GM10847 (cell line): ENCODE measurements around the gene MAN2C1.

Experiments used
- POLR2A ChIP-seq: IDR thresholded peaks from 2 replicates; pipeline ENCODE4 v1.6.1; 2011; ENCODE audit not compliant: insufficient read length; ENCODE audit errors: extremely low read depth

The MAN2C1 gene

GRCh38 chr15:75364881-75365280, 3.5 kb downstream of the MAN2C1 start:
- TF ChIP-seq POLR2A: no peak

- no peak for TF ChIP-seq POLR2A
Observed at GRCh38 chr15:75363786-75364185, 4.6 kb downstream of the MAN2C1 start.

- no peak for TF ChIP-seq POLR2A
Observed at GRCh38 chr15:75362642-75363249, 5.7 kb downstream of the MAN2C1 start.

DNA sequence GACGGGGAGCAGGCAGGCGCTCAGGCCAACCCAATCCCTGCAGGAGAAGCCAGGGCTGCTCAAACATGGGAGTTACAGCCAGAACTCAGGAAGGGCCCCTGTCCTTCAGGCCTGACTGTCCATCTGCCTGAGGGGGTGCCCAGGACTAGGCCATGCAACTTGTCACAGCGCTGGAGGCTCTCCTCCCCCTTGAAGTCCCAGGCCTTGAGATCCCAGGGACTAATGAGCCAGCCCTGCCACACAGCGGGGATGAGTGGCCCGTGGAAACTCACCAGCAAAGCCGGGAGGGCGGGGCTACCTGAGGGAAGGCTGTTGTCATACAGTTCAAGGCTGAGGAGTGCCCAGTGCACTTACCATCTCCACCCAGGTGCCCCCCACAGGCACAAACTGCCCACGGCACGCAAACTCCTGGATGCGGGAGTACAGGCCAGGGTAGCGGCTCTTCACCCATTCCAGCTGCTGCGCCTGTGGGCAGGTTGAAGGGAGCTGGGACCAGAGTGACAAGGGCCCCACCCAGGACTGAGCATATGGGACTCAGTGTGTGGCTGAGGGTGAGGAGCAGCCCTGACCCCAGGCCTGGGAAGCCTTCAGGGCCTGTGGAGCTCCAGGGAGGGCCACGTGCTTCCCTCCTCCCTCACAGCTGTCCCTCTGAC, 6.3 kb downstream of the MAN2C1 start:
- TF ChIP-seq POLR2A: no peak

DNA sequence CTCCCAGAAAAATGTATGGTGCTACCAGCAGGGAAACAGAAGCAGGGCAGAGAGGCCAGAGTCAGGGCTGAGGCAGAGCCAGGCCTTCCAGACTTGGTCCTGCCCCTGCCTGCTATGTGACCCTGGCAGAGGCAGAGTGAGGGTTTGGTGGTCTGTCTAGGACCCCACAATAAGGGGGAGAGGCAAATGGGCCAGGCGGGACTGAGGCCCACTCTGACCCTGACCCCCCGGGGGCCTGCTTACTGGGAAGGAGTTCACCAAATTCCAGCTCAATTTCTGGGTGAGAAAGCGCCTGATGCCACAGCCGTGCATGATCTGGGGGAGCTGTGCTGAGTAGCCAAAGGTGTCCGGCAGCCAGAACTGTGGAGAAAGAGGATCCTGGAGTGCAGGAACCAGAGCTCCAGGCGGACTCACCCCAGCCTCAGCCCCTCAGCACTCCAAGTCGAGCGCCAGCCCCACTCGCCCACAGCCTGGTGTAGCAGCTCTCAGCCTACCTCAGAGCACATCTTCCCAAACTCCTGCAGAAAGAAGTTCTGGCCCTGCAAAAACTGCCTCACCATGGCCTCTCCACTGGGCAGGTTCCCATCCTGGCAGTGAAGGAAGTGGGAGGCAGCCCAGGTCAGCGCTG, 6.9 kb downstream of the MAN2C1 start:
- no peak for TF ChIP-seq POLR2A

- no peak for TF ChIP-seq POLR2A
Observed at GRCh38 chr15:75360856-75361255, 7.6 kb downstream of the MAN2C1 start.

DNA sequence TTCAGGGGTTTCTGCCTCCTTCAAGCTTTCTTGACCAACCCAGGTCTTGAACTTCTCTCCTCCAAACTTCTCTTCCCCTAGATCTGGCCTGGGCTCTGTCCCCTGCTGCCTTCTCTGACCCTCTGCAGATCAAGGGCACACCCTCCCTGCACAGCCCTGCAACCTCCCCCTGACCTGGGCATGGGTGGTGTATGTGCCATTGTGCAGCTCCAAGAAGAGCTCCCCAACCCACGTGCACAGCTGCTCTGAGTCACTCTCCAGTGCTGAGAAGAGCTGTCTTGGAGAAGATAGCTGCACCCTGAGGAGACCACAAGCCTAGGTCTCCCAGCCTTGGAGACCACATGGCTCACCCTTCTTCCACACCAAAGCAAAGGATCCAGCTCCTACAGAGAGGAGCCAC, 8.0 kb downstream of the MAN2C1 start:
- no peak for TF ChIP-seq POLR2A

- TF ChIP-seq POLR2A: no peak
Observed at GRCh38 chr15:75359537-75360250, 8.7 kb downstream of the MAN2C1 start.

- TF ChIP-seq POLR2A: no peak
Observed at GRCh38 chr15:75358771-75359536, 9.5 kb downstream of the MAN2C1 start.

DNA sequence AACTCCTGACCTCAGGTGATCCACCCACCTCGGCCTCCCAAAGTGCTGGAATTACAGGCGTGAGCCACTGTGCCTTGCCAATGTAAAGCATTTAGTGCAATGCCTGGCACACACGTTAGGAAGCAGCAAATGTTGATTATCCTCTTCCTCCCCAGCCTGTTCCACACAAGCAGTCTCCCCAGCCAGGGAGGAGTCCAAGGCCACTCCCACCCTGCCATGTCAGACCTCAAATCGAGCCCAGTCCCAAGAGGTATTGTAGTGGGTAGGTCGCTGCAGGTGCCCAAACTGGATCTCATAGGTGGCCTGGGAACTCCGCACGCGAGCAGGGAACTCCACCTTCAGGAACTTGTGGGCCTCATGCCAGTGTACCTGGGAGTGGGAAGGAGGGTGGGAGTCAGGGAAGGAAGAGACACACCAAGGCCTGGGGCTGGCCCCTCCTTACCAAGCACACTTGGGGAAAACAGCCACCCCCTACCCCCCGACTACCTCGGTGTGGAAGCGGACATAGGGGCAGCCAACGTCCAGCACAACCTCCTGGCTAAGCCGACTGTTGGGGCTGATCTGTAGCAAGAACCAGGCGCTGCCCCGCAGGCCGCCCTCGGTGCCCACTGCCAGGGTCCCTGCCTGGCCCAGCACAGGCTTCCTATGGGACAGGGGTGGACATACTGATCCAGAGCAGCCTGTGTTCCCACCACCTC, 10.3 kb downstream of the MAN2C1 start:
- no peak for TF ChIP-seq POLR2A

DNA sequence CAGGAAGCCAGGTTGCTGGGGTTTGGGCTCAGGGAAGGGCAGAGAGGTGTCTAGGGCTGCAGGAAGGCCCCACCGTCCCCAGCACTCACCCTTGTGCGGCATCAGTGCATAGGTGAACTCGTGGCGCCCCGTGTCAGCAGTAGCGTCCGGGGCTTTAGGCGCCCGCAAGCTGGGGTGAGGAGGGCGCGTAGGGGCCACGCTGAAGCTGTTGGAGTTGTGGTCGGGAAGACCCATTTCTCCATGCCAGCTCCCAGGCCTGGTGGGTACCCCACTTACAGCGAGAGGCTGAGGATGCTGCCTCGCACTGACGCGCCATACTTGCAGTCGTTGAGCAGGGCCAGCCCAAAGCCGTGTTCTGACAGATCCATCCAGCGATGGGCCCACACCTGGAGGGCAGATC, 11.9 kb downstream of the MAN2C1 start:
- no peak for TF ChIP-seq POLR2A

- TF ChIP-seq POLR2A: no peak
Observed at GRCh38 chr15:75356006-75356405, 12.4 kb downstream of the MAN2C1 start.

- no peak for TF ChIP-seq POLR2A
Observed at GRCh38 chr15:75355369-75355768, 13.0 kb downstream of the MAN2C1 start.

DNA sequence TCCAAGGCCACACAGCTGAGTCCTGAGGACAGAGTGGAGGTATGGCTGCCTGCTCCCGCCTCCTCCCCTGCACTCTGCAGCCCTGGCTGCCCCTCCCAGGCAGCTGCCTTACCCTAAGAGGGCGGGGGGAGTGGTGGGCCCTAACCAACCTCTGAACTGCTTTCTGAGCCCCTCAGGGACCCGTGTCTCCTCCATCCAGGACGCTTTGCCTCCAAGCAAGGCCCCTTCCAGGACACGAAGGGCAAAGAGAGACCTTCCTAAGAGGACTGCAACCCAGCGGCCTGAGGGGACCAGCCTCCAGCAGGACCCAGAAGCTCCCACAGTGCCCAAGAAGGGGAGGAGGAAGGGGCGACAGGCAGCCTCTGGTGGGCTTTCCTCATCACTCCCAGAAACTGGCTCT, 14.0 kb downstream of the MAN2C1 start:
- TF ChIP-seq POLR2A: no peak

GRCh38 chr15:75353604-75354003, 14.8 kb downstream of the MAN2C1 start:
- TF ChIP-seq POLR2A: no peak
